Stimulated activated CD4-positive, alpha-beta T cell treated with anti-CD3 and anti-CD28 coated beads, TNF-alpha, amount 100 ng/mL, for 48 hours (primary cell): ENCODE results near the gene IRAK4.

ENCODE experiments used
- DNase-seq, 3 donors: peaks; one replicate each; pipeline ENCODE4 v3.0.0-alpha.2; 2020; ENCODE audit warnings: low read depth in 3 of 3

IRAK4 gene

DNA sequence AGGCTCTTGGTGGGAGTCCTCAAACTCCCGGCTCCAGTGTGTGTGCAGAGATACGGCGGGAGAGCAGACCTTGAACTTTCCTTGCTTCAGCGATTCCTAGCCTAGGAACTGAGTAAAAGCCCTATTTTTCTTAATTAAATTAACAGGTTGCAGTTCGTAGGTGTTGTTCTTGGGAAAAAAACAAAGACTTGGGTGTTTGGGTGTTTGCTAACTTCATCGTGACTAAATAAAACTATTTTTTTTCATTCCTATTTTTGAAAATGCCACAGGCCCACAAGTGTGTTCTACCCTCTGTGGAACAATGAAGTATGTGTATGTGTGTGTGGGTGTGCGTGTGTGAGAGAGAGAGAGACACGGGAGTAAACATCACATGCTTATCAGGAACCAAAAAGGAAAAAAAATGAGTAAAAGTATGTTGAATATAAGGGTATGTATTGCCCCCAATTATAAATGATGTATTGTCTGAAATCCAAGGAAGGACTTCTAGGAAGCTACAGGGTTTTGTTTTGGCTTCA is 77.8 kb downstream of the IRAK4 start:
- DNase-seq, result no peak
